Measurements from ENCODE around the gene BCAS3. TPM values are rescaled to one million over a fixed set of nuclear protein-coding genes. Genes with fewer than 3 reads are reported as not detected.

The BCAS3 gene
- total RNA-seq, 1 experiment from 2014 or later: 14.4 TPM

DNA sequence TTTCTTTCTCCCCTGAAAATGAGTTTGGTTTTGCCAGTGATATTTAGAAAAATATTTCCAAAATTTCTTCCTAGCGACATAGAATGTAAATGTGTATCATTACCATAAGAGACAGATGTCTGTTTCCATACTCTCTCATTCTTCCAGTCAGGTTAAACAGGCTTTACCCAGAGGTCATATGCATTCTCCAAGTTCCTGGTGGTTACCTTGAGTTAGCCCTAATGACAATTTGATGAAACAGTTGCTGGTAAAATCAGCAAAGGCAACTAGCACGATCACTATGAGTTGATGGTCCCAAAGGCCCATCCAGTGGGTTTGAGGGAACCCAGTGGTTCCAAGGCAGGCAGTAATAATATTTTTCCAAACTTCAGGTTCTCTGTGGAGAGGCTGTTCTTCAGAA lies 618.4 kb downstream of the BCAS3 start:
- no peaks in the 10 kb centered on the region for H3K4me1 ChIP-seq (ENCODE audit: insufficient read depth, low read length, poor library complexity, severe bottlenecking)
- H3K9me3 ChIP-seq (ENCODE audit: low read depth, low read length, poor library complexity, severe bottlenecking): no peaks in the 10 kb centered on the region
- DNase-seq (ENCODE audit: low spot score): no peak
- H3K27me3 ChIP-seq (replicated peaks; ENCODE audit: insufficient read depth, low read depth, low read length, poor library complexity): no peaks in the 10 kb centered on the region
- H3K27ac ChIP-seq (ENCODE audit: low read depth, low read length, poor library complexity, severe bottlenecking): no peak overlapping the region
- BruUV-seq (replicated peaks): no TSS peak
- CTCF ChIA-PET: no interaction called here
- H3K4me3 ChIP-seq (ENCODE audit: low read depth, low read length, poor library complexity, severe bottlenecking): no peak overlapping the region
- intact Hi-C loops (cut with micrococcal nuclease; ENCODE audit: unreplicated experiment): no loop called here
- no peaks in the 10 kb centered on the region for H3K36me3 ChIP-seq (ENCODE audit: insufficient read depth, low read length, poor library complexity, severe bottlenecking)
- TF ChIP-seq, protein P1, sequence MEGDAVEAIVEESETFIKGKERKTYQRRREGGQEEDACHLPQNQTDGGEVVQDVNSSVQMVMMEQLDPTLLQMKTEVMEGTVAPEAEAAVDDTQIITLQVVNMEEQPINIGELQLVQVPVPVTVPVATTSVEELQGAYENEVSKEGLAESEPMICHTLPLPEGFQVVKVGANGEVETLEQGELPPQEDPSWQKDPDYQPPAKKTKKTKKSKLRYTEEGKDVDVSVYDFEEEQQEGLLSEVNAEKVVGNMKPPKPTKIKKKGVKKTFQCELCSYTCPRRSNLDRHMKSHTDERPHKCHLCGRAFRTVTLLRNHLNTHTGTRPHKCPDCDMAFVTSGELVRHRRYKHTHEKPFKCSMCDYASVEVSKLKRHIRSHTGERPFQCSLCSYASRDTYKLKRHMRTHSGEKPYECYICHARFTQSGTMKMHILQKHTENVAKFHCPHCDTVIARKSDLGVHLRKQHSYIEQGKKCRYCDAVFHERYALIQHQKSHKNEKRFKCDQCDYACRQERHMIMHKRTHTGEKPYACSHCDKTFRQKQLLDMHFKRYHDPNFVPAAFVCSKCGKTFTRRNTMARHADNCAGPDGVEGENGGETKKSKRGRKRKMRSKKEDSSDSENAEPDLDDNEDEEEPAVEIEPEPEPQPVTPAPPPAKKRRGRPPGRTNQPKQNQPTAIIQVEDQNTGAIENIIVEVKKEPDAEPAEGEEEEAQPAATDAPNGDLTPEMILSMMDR (conservative IDR thresholded peaks at IDR 0.05; ENCODE audit: low read depth, low read length): no peak
- TF ChIP-seq EZH2 (IDR thresholded peaks at IDR 0.05; ENCODE audit: borderline replicate concordance, low read depth, low read length, poor library complexity, severe bottlenecking): no peak
- POLR2A ChIA-PET (ENCODE audit: low non-redundant PET): no interaction called here

DNA sequence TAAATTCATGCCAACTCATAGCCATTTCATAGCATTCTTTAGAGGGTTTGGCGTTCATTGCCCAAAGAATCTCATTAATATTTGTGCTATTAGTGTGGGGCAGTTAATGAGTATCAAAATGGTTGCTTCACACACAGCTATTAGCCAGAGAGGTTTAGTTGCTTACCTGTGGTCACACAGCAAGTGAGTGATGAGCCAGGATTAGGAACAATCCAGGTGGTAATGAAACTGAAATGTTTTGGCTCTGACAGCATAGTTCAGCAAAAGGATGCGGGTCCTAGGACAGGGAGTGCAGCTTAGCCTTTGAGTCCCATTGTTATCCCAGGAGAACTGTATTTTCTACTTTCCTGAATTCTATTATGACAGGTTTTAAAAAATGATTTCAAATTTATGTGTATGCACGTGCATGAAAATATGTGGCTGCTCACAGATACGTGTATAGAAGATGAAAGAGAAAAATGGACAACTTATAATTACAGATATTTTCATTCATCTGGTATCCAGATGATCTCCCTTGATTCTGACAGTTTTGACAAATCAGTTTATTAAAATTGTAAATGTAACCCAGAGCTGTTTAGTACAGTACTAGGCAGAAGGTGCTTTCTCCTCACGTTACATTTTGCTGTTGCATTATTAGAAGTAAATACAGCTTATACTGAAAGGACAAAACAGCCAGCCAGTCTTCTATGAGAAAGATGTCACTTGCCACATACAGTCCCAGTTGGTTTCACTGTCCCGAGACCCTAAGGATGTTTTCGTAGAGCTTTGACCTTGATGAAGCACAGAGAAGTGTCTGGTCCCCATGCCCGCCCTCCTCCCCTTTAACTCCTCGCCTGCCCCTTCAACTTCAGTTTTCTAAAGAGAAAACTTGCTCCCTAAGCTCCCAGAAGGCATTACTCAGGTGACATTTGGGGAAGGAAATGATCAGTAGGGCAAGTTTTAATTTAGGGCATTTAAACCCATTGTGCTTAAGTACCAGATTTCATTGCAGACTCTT lies 622.2 kb downstream of the BCAS3 start:
- Histone ChIP-seq H3K4me1 (ENCODE audit: insufficient read depth, low read length, poor library complexity, severe bottlenecking) (no peaks in the 10 kb centered on the region), H3K27me3 (replicated peaks; ENCODE audit: insufficient read depth, low read depth, low read length, poor library complexity) (no peaks in the 10 kb centered on the region), H3K4me3 (ENCODE audit: low read depth, low read length, poor library complexity, severe bottlenecking) (no peak overlapping the region), H3K9me3 (ENCODE audit: low read depth, low read length, poor library complexity, severe bottlenecking) (no peaks in the 10 kb centered on the region), H3K36me3 (ENCODE audit: insufficient read depth, low read length, poor library complexity, severe bottlenecking) (no peaks in the 10 kb centered on the region), H3K27ac (ENCODE audit: low read depth, low read length, poor library complexity, severe bottlenecking) (no peak overlapping the region)
- no TSS peak for BruUV-seq (replicated peaks)
- DNase-seq (ENCODE audit: low spot score): no peak
- TF ChIP-seq, protein P1 (conservative IDR thresholded peaks at IDR 0.05; ENCODE audit: low read depth, low read length): no peak
- TF ChIP-seq EZH2 (IDR thresholded peaks at IDR 0.05; ENCODE audit: borderline replicate concordance, low read depth, low read length, poor library complexity, severe bottlenecking): no peak
- CTCF ChIA-PET: no interaction called here
- intact Hi-C loops (cut with micrococcal nuclease; ENCODE audit: unreplicated experiment): no loop called here
- POLR2A ChIA-PET (ENCODE audit: low non-redundant PET): no interaction called here

DNA sequence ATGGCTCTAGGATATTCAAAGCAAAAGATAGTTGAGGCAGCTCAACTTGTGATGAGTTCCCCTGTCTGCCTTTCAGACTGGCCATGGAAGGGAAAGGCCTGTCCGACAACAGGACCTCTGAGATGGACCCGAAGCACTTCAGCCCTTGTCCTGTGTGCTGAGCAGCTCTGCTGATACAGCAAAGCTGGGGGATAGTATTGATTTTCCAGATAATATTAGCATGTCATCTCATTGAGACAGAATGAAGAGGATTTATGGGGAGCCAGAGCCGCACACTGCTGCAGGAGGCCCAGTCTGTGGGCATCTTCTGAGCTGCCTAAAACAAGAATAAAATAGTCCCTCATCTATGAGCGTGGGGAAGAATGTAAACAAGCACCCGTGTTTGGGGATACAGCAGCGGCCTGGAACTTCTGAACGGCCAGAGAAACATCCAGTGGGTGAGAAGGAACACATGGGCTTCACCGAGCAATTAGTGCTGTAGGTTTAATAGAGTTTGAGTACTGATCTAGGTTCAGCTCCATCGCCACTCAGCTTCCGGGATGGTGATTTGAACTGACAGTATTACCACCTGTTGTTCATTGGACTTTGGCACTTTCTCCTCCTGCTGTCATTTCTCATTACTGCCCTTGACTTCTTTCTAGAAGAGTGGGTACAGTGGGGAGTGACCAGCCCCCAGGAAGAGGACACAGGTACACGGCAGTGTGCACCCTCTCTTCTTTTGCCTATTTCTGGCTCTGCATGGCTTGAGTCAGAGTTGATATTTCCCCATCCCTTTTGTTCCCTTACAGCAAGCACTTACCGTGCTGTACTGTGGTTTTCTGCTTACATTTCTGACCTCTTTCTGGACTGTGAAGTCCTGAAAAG lies 625.5 kb downstream of the BCAS3 start:
- Histone ChIP-seq H3K4me1 (ENCODE audit: insufficient read depth, low read length, poor library complexity, severe bottlenecking) (no peaks in the 10 kb centered on the region), H3K9me3 (ENCODE audit: low read depth, low read length, poor library complexity, severe bottlenecking) (no peaks in the 10 kb centered on the region), H3K27ac (ENCODE audit: low read depth, low read length, poor library complexity, severe bottlenecking) (no peak overlapping the region), H3K27me3 (replicated peaks; ENCODE audit: insufficient read depth, low read depth, low read length, poor library complexity) (no peaks in the 10 kb centered on the region), H3K36me3 (ENCODE audit: insufficient read depth, low read length, poor library complexity, severe bottlenecking) (no peaks in the 10 kb centered on the region), H3K4me3 (ENCODE audit: low read depth, low read length, poor library complexity, severe bottlenecking) (no peak overlapping the region)
- no TSS peak for BruUV-seq (replicated peaks)
- CTCF ChIA-PET: no interaction called here
- intact Hi-C loops (cut with micrococcal nuclease; ENCODE audit: unreplicated experiment): no loop called here
- DNase-seq (ENCODE audit: low spot score): no peak
- POLR2A ChIA-PET (ENCODE audit: low non-redundant PET): interaction anchor here (0.6 kb wide), 1 partner anchor 15 kb away, joined by 3 read pairs; no protein-coding TSS in a partner anchor
- no peak for TF ChIP-seq EZH2 (IDR thresholded peaks at IDR 0.05; ENCODE audit: borderline replicate concordance, low read depth, low read length, poor library complexity, severe bottlenecking)
- TF ChIP-seq, protein P1 (conservative IDR thresholded peaks at IDR 0.05; ENCODE audit: low read depth, low read length): no peak

Measured in A673 (cell line).